SJSA1 (cell line): ENCODE results near the gene JMJD4. TPM values are rescaled to one million over a fixed set of nuclear protein-coding genes. Genes with fewer than 3 reads are reported as not detected.

Experiments used
- DNase-seq, 2 experiments: peaks; one replicate each; pipeline ENCODE4 v3.0.0-alpha.2; 2015 to 2020; ENCODE audit warnings: low spot score in 2 of 2, low read depth in 1 of 2
- H3K27ac ChIP-seq: fragments of 250-450 bp; sonication (Bioruptor Pico); 2 replicates; pipeline ENCODE4 v1.5.1; 2020; ENCODE audit warnings: mild to moderate bottlenecking, moderate library complexity
- H3K27me3 ChIP-seq: fragments of 250-450 bp; sonication (Bioruptor Pico); replicated peaks from 2 replicates; pipeline ENCODE4 v1.5.1; 2020; ENCODE audit warnings: mild to moderate bottlenecking, moderate library complexity
- H3K36me3 ChIP-seq: fragments of 250-450 bp; sonication (Bioruptor Pico); 2 replicates; pipeline ENCODE4 v1.5.1; 2020; ENCODE audit warnings: mild to moderate bottlenecking
- H3K4me1 ChIP-seq: fragments of 250-450 bp; sonication (Bioruptor Pico); replicated peaks from 2 replicates; pipeline ENCODE4 v1.6.1; 2021; ENCODE audit warnings: mild to moderate bottlenecking
- H3K4me3 ChIP-seq: fragments of 250-450 bp; sonication (Bioruptor Pico); 2 replicates; pipeline ENCODE4 v1.5.1; 2020; ENCODE audit warnings: mild to moderate bottlenecking
- H3K9me3 ChIP-seq: fragments of 250-450 bp; sonication (Bioruptor Pico); replicated peaks from 2 replicates; pipeline ENCODE4 v1.5.1; 2020; ENCODE audit warnings: mild to moderate bottlenecking
- total RNA-seq: library from RNA; depleted of rRNA; stranded (reverse); fragments of >200 nt; shearing (Covaris generic); gene quantifications from 2 replicates; pipeline ENCODE4 v1.2.3, GENCODE V29; 2014; rRNA removed

Gene JMJD4
- total RNA-seq, 1 experiment from 2014 or later, result 28.8 TPM

DNA sequence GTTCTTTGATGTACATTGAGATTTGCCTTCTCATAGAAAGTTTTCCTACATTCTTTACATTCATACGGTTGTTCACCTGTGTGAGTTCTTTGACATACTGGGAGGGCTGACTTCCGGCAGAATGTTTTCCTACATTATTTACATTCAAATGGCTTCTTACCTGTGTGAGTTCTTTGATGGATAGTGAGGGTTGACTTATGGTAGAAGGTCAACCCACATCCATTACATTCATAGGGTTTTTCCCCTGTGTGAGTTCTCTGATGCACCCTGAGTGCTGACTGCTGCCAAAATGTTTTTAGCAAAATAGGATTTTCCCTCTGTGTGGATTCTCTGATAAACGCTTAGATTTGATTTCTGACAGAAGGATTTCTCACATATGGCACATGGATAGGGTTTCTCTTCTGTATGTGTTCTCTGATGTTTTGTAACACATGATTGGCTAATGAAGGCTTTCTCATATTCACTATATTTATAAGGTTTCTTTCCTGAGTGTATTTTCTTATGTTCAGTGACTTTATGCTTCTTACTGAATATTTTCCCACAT, 37.7 kb downstream of the JMJD4 start:
- Histone ChIP-seq H3K9me3 (peaks cover 5% of the 10 kb centered on the region), H3K36me3 (no peaks in the 10 kb centered on the region), H3K27ac (no peak overlapping the region), H3K4me1 (no peaks in the 10 kb centered on the region), H3K4me3 (no peak overlapping the region), H3K27me3 (no peaks in the 10 kb centered on the region)
- no peak for DNase-seq

DNA sequence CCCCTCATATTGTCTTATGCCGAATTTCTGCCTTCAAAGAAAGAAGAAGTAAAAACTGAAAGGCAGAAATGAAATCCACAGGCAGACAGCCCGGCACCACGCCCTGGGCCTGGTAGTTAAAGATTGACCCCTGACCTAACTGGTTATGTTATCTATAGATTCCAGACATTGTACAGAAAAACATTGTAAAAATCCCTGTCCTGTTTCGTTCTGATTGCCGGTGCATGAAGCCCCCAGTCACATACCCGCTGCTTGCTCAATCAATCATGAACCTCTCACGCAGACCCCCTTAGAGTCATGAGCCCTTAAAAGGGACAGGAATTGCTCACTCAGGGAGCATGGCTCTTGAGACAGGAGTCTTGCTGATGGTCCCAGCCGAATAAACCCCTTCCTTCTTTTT, 49.3 kb downstream of the JMJD4 start:
- no peaks in the 10 kb centered on the region for H3K27me3 ChIP-seq
- DNase-seq, result no peak
- no peak overlapping the region for H3K27ac ChIP-seq
- no peak overlapping the region for H3K4me3 ChIP-seq
- H3K36me3 ChIP-seq, result no peaks in the 10 kb centered on the region
- H3K4me1 ChIP-seq, result no peaks in the 10 kb centered on the region
- H3K9me3 ChIP-seq, result no peaks in the 10 kb centered on the region

Other genes starting within 250 kb of the JMJD4 start
- 7.6 and 34.2 TPM in 2 replicates for gene ZNF678, start 171.7 kb downstream of the JMJD4 start, total RNA-seq
- gene SNAP47, start 133 bp upstream of the JMJD4 start, total RNA-seq, result 43.3 and 51.2 TPM in 2 replicates
- gene PRSS38, start 80.4 kb upstream of the JMJD4 start, total RNA-seq, result not detected in 2 replicates
- gene WNT9A, start 212.6 kb upstream of the JMJD4 start, total RNA-seq, result 1.6 and 3.7 TPM in 2 replicates